ENCODE results near the gene ERMARD.
A peak's percentile ranks its signal among the peaks of the same experiment; 100 is the strongest.

Gene ERMARD

GRCh38 chr6:169751242-169752073 lies at the start of gene ERMARD, which contains the start of gene DYNLT2:
ERMARD (plus strand) TSS chr6:169751622; CDS start chr6:169751658, 36 bp downstream.
DYNLT2 (minus strand) TSS chr6:169751572; CDS start chr6:169751458, 114 bp downstream.
- DNase-seq (ENCODE audit: low read depth, low spot score), result peak; percentile 89

- DNase-seq (ENCODE audit: low read depth, low spot score), result peak; percentile 96
These were observed 49.2 kb upstream of the ERMARD start, which contains the start of the genes C6orf120 and WDR27 for GRCh38 chr6:169701954-169702839. C6orf120 (plus strand) TSS chr6:169702126; CDS start chr6:169702460, 334 bp downstream. WDR27 (minus strand) TSS chr6:169702029; CDS start chr6:169689005, 13,024 bp downstream.

- DNase-seq (ENCODE audit: low read depth, low spot score), result no peak
These were observed 48.6 kb upstream of the ERMARD start for GRCh38 chr6:169702840-169703246.

DNA sequence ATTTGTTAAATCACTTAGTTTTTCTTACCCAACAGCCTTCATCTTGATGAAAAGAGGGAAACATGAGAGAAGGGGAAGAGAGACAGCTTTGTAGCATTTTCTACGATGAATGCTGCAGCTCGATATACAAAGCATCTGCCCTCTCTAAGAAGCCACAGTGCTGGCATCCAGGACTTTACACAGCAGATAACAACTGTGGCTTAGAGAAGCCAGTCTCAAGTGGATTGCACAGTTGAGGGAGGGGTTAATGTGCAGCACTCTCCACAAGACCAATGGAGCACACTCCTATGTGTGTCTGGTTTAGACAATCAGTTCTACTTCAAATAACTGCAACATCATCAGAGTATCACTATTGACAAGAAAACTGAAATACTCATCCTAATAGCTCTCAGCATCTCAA lies 43.6 kb upstream of the ERMARD start:
- DNase-seq (ENCODE audit: low read depth, low spot score), result no peak

DNA sequence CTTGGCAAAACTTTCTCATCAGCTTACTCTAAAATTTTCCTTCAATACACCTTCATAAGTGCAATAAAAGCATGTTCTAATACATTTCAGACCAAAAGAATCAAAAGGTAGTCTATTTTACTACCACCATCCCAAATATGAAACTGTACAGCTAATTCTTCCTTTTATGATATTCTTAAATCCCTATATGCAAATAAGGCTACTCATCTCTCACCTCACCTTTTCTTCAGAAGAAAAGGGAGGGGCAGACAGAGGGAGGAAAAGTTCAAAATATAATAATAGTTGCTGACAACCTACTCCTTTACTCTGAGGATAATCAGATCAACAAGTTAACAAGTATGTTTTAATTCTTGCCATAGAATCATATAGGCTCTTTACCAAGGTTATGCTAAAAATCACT lies 42.1 kb upstream of the ERMARD start:
- no peak for DNase-seq (ENCODE audit: low read depth, low spot score)

- no peak for DNase-seq (ENCODE audit: low read depth, low spot score)
These were observed 41.4 kb upstream of the ERMARD start for GRCh38 chr6:169710009-169710408.

DNA sequence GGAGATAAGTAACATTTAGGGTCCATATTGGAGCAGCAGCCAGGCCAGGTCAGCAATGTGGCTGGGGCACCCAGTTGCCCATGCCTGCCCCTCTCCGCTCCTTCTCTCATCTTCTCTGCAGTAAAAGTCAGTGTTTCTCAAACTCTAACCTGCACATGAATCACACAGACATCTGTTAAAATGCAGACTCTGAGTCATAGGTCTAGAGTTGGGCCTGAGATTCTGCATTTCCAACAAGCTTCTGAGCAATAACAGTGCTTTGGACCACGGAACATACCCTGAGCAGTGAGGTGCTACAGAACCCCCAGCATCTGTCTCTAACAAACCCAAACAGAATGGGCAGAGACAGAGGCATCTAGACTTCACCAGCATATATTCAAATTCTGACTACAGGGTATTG lies 37.2 kb upstream of the ERMARD start:
- no peak for DNase-seq (ENCODE audit: low read depth, low spot score)

GRCh38 chr6:169714595-169714994 lies 36.8 kb upstream of the ERMARD start:
- no peak for DNase-seq (ENCODE audit: low read depth, low spot score)

- DNase-seq (ENCODE audit: low read depth, low spot score), result no peak
These were observed 32.3 kb upstream of the ERMARD start for GRCh38 chr6:169719117-169719516.

- no peak for DNase-seq (ENCODE audit: low read depth, low spot score)
These were observed 31.1 kb upstream of the ERMARD start for GRCh38 chr6:169720207-169720855.

DNA sequence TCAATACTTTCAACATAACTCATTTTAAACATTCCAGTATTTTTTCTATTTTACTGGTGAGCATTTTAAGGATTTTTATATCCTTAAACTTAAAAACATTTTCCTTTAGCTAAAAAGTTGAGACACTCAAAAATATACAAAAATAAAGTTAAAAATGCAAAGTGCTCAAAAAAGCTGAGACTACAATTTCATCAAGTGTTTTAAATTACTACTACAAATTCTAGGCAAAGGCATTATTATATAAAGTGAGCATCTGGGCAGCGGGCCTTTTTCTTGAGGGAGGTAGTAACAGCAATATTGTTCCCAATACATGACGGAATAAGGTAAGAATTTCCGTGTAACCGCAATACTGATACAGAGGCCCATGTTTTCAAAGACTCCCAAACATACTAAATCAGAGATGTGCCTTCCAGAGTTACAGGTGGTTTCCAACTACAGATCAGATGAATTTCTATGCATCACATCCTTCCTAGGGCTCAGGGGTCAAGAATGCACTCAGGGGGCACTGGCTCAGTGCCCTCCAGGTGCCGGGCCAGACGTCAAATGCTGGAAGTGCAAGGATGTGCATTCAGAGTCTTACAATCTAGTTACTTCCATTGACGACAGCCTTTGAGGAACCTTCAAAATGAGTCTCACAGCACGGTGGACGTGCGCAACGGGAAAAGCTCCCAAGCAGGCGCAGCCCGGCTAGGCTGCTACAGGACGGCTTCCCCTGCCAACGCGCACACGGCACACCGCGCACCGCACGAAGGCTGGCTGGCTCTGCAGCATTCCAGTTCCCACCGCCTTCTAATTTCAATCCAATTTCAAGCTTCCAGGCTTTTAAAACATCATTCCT lies 28.8 kb upstream of the ERMARD start:
- no peak for DNase-seq (ENCODE audit: low read depth, low spot score)

- peak; percentile 33 for DNase-seq (ENCODE audit: low read depth, low spot score)
These were observed 28.1 kb upstream of the ERMARD start for GRCh38 chr6:169723200-169723909.

GRCh38 chr6:169723991-169724493 lies 27.4 kb upstream of the ERMARD start:
- no peak for DNase-seq (ENCODE audit: low read depth, low spot score)

DNA sequence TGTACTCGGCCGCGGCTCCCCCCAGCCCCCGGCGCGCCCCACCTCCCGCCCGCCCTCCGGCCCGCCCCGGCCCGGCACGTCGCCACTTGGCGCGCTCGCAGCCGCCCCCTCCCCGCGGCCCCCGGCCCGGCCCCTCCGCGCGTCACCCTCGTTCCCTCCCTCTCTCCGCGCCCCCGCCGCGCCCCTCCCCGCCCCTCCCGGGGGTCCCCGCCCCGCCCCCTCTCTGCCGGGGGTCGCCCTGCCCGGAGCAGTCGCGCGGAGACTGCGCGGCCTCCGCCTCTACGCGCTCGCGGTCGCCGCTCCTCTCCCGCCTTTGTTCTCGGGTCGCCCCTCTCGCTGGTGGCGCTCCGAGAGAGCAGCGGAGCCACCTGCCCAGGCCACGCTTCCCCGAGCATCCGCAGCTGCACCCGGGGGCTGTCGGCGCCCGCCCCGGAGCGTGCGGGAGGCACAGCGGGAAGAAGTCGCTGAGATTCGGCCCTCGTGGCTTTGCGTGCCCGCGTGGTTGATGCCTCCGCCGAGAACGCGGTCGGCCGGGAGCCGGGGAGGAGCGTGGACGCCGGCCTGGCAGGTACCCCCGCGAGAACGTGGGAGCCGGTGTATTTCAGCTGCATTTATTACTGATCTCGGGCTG lies 26.8 kb upstream of the ERMARD start, which contains the start of gene PHF10:
Gene PHF10 (minus strand): TSS at position 7 of the 631 bp plus-strand sequence. CDS start 569 bp downstream, outside the sequence.
- DNase-seq (ENCODE audit: low read depth, low spot score), result peak; percentile 29

DNA sequence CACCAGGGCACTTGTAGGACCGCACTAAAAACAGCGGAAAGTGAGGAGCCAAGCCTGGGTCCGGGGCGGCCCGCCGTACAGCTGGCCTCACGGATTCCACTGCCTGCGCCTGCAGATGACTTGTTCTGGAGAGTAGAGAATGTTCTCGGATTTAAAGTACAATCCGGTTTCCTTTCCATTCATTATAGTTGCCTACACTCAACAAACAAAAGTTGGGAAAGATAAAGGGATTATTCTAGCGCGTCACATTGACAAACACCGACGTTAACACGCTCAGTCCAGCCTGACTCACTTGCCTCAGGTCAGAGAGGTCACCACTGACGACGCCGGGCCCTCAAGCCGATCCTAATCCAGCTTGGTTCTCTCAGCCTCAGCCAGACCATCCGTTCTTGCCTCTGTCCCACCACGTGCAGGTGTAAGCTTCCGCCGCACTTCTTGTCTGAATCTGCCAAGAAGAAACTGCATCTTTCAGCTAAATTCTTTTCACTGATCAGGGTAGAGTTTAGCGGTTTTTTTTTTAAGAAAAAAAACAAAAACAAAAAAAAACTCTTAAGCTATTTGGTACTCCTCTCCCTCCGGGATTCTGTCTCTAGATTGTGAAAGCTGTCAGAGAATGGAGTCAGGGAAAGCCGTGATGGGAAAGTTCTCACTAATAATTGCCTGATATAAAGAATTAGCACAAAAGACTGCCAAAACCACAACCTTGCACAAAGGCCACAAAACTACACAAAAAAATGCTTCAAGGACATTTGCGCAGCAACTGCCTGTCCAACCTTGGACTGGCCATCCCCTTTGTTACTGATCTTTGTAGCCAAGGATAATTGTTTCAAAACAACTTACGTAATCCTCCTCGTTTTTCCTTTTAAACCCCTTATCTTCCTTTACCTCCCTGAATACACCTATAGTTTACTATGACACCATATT lies 26.0 kb upstream of the ERMARD start:
- no peak for DNase-seq (ENCODE audit: low read depth, low spot score)

GRCh38 chr6:169726049-169726400 lies 25.4 kb upstream of the ERMARD start:
- no peak for DNase-seq (ENCODE audit: low read depth, low spot score)

DNA sequence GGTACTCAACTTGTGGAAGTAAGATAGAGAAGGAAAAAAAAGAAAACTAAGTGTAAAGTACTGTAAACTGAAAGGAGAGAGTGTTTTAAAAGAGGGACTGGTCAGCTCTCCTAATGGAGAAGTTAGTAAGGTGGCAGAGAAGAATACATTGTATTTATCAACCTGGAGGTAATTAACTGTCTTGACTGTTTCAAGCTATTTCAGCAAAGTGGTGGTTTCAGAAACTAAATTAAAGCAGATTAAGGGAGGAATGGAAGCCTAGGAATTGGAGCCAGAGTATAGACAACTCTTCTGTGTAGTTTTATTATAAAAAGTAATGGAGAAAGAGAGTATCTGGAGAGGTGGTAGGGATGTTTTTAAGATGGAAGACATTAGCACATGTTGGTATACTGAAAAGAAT lies 24.5 kb upstream of the ERMARD start:
- no peak for DNase-seq (ENCODE audit: low read depth, low spot score)

GRCh38 chr6:169729961-169730360 lies 21.5 kb upstream of the ERMARD start:
- no peak for DNase-seq (ENCODE audit: low read depth, low spot score)
